HG02678 (cell line): Measurements from ENCODE around the gene ATP9B.

ENCODE experiments used
- ATAC-seq: cut with Tn5 transposase; IDR thresholded peaks from one replicate; pipeline ENCODE4 v1.9.1; 2021; ENCODE audit warnings: mild to moderate bottlenecking, moderate library complexity; ENCODE audit not compliant: unreplicated experiment

The ATP9B gene

DNA sequence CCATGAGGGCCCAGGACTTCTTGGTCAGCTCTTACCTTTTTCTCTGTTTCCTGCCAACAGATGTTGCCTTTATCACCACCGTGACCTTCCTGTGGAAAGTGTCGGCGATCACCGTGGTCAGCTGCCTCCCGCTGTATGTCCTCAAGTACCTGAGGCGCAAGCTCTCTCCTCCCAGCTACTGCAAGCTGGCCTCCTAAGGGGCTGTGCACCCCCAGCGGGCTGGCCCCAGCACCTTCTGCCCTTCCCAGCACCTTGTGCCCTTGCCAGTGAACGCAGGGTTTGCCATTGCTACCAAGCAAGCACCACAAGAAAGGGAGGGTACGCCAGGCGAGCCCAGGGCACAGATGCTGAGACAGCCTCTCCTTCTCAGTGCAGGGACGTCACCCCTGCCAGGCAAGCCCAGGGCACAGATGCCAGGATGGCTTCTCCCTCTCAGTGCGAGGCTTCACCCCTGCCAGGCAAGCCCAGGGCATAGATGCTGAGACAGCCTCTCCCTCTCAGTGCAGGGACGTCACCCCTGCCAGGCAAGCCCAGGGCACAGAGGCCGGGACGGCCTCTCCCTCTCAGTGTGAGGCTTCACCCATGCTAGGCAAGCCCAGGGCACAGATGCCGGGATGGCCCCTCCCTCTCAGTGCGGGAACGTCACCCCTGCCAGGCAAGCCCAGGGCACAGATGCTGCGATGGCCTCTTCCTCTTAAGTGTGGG lies 308.1 kb downstream of the ATP9B start:
- ATAC-seq = no peak

DNA sequence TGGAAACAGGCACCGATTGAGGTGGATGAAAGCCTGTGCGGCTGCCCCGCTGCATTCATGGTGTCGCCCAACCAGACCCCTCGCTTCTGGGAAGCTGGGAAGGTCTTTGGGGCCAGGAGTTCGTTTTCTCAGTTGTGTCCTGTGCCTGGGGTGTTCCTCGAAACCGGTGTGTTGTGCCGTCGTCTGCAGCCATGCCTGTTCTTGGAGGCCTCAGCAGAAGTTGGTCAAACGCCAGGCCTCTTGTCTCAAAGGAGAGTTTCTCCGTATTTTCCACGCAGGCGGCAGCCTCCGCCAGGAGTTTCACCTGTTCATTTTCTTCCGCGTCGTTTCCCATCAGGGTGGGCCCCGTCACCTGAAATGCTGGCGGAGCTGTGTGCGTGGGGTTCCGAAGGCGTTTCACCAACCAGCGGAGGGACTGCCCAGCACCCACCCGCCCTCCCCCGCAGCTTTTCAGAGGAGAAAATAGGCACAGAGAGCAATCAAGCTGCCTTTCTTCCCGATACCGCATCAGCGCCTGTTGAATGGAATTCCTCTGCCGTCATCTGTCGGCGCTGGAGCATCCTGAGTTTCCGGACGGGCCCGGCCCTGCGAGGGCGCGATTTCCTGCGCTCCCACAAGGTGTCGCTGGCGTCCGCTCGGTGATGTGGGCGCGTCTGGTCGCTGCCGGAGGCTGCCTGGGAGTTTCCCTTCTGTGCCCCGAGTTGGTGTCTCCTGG lies 309.5 kb downstream of the ATP9B start:
- ATAC-seq = peak; percentile 60

DNA sequence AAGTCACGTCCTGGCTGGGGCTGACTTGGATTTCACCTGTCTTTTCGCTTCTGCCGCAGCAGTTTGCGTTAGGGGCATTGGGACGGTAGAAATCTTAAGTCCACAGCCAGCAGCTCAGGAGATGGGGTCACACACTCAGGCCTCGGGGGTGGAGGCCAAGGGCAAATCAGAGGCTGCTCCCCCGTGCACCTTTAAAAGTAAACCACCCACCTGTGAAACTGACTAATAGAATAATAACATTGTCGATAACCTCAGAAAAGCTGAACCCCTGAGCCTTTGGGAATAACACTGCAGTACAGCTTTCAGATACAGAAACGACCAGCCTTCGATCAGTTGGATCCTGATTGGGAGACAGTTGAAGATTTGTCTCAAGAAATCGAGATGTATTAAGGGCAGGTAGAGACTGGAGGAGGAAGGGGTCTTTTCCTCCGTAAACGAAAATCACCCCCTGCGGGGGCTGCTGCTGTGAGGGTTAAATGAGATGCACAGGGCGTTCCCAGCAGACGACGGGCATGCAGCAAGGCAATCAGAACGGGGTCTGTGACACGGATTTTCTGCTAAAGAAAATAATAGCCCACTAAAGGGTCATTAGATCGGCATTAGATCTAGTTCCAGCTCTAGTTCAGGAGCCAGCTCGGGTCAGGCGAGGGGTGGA lies 310.2 kb downstream of the ATP9B start:
- ATAC-seq = no peak

DNA sequence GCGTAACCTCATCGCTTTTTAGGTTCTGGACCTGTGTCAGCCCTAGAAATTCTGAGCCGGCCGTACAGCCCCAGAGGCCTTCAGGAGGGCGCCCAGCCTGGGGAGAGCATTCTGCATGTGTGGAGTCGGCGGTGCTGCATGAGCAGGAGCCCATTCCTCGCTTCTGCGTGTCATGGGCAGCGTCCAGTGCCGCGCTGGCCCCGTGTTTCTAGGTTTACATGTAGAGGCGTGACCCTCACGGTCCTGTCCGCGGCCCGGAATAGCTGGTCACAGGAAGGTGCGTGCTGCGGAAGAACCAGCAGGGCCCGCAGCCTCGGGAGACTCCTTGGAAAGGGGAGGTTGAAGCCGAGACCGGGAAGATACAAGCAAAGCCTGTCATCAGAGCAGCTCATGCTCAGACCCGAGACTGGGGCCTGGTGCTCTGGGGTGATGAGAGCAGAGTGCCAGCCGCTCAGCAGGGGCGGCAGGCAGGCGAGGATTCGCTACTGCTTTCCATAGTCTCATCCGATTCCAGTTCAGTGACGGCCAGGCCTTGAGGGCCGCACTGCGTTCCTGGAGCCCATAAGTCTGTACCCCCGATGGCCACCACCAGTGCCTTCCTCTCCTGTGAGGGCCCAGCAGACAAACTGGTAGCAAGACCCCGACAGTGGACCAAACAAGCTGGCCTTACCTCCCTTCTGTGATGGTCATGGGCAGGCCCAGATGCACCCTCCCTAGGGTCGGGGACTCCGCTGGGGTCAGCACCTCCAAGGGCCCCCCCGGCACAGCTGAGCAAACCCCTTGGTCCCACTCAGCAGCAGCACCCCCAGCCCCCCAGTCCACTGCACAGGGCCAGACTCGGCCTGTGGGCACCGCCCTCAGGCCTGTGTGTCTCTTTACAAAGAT lies 311.0 kb downstream of the ATP9B start:
- ATAC-seq = no peak

DNA sequence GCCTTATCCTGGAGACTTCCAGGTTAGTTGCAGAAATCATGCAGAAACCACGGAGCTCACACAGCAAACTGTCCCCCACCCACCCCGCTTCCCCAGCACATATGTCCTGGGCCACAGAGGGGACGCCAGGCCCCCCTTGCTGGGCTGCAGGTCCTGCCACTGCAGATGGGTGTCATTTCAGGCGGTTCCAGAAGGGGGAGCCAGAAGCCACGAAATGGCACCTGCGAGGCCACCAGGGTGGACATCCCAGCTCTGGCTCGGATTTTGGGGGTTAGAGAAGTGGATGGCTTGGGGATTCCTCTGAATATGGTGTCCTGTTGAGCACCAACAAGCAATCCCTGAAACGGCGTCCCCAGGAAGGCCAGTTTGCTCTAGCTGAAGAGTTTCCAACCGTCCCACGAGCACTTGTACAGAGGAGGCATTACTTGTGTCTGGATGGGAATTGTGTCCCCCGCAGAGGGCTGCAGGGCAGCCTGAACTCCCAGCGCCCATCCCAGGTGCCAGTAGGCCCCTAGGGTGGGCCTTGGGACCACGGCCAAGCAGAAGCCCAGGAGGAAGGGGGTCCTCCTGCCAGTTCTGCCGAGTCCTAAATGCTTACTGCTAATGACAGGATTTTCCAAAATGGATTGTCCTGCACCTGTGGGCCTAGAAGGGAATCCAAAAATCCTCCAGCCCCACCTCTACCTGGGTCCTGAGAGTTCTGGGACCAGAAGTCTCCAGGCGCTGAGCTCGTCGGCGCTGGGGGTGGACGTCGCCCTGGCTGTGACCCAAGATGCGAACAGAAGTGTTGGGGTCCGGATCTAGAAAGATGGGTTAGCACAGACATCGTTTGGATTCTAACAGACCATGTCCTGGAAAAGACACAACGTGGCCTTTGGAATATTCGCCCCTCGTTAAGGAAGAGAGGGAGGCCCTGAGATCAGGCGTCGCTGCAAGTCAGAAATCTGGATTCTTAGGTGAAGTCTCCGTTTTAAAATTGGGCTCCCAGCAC lies 311.9 kb downstream of the ATP9B start:
- peak; percentile 46 for ATAC-seq

DNA sequence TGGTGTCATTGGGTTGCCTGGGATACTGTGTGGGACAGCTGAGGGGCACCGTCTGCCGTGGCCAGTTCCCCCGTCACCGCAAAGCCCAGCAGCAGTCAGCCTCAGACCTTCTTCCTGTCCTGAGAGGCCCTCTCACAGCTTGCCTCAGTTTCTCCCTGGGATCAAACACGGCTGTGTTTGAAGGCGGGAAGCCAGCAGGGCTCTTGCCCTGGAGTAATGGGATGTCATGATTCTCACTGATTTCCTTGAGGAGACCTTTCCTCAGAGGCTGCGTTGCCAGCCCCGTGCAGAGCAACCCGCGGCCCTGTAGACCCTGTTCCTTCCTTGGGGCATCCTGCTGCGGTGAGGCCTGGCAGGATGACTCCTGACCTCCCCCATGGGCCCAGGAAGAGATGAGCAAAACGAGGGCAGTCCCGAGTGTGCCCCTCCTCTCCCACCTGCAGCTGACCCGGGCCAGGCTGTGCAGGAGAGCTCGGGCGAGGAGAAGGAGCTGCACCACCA lies 312.7 kb downstream of the ATP9B start:
- ATAC-seq = no peak

DNA sequence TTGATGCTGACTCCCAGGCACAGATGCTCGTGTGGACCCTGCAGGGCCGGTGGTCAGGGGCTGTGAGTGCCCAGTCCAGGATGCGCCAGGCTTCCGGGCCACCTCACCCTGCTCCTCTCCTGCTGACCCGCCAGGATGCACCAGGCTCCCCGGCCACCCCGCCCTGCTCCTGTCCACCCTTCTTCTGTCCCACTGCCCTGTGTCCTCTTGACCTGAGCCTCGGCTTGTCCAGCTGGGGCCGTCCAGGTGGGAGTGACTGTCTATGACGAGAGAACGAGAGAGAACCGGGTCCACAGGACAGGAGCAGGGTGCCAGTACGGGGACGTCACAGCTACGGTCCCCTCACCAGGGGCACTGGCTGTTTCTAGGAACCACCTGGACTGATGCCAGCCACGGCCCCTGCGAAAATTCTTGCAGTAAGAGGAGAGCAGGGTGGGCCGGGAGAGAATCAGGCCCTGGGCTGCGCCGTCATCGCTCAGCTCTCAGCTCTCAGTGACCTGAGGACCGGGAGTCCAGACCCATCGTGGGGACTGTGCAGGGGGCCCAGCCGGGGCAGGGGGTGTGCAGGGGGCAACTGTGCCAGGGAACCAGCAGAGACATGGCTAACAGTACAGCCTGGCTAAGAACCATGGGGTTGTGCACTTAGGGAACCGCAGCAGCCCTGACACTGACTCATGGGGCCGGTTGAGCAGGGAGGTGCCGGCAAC lies 313.6 kb downstream of the ATP9B start:
- ATAC-seq = no peak

DNA sequence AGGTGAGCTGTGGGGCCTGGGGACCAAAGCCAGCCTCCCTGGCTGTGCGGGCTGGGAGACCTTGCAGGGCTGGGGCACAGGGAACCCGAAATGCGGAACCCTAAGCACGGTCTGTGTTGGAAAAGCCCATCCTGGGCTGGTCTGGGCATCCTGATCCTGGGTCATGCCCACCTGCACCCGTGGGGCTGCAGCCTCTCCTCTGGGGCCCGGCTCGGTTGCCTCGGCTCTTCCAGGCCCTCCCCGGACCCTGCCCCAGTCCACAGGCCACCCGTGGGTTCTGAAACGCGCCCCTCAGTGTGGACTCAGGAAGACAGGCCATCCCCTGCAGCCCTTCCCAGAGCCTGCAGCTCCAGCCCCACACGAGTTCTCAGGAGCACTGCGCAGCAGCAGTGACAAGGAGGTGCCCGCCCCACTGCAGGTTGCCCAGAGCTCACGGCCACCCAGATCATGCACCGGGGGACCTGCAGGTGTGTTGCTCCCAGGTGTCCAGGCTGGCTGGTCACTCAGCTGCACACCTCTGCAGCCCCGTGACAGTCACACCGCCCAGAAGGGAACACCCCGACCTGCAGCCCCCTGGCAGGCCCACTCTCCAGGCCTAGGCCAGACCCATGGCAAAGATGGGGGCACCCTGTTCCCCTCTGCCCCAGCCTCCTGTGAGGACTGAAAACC lies 314.3 kb downstream of the ATP9B start:
- ATAC-seq = no peak

DNA sequence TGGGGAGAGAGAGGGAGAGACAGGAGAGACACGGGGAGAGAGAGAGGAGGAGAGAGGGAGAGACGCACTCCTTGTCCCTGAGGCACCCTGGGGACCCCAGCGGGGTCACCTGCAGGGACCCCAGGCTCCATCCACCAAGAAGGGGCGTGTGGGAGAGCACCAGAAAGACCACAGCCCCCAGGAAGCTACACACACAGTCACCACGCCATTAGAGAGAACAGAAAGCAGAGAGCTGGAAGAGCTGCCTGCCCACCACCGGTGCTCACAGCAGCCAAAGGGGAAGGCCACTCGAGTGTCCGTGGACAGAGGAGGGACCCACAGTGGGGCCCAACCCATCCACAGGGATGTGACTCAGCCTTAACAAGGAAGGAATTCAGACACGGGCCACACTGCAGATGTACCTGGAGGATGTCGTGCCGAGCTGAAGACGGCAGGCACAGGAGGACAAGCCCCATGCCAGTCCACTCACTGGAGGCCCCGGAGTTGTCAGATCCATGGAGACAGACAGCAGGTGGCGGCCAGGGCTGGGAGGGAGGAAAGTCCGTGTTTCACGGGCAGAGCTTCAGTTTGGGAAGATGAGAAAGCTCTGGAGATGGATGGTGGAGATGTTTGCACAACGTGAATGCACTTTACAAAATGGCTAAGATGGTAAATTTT lies 315.1 kb downstream of the ATP9B start:
- ATAC-seq = no peak

DNA sequence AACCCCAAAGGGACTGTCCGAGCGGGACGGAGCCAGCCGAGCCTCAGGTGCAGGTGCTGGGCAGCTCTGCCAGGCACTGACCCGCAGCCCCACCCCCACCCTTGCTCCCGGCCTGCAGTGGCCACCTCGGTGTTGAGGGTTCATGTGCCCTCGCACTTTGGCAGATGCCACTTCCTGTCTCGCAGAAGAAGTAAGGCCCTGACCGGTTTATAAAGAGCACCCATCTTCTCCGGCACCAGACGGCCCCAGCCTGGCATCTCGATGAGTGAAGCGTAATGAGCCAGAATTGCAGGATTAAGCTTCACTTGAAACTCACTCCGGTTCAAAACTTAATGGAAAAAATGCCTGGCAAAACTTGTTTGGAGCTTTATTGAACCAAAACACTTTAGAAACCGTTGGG lies 315.6 kb downstream of the ATP9B start:
- ATAC-seq = no peak

DNA sequence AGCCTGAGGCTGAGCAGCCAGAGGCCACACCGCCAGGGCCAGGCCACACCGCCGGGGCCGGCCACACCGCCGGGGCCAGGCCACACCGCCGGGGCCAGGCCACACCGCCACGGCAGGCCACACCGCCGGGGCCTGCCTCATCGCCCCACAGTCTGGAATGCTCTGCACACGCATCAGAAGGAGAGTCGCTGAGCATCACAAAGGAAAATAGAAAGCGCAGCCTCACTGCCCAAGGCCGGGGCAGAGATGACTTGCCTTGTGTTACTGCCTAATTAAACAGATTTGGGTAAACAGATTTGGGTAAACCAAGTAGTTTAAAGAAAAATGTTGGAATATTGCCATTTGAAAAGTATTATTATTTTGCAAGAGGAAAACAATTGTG lies 316.1 kb downstream of the ATP9B start:
- ATAC-seq = no peak

DNA sequence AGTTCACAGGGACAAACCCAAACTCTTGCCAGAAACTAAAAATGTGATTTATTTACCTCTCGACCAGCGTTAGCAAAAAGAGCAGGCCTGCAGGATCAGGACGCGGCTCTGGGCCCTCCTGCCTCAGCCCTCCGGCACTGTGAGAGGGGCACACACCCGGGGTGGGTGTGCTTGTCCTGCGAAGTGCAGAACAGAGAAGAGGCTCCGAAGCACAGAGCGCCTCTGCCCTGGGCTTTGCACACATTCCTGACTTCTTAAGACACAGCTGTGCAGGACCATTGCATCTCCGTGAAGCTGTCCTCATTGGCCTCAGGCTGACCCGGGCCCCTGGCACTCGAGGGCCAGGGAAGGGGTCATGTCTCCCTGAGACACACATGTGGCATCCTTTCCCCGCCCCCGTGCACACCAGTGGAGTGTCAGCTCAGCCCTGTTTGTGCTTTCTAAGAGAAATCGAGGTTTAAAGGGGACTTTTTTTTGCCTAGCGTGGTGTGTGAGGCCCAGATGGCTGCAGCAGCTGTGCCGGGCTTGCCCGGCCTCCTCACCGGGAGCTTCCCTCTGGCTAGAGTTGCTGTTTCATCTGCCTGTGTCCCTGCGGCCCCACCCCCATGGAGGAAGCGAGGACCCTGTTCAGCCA lies 316.6 kb downstream of the ATP9B start:
- ATAC-seq = no peak

DNA sequence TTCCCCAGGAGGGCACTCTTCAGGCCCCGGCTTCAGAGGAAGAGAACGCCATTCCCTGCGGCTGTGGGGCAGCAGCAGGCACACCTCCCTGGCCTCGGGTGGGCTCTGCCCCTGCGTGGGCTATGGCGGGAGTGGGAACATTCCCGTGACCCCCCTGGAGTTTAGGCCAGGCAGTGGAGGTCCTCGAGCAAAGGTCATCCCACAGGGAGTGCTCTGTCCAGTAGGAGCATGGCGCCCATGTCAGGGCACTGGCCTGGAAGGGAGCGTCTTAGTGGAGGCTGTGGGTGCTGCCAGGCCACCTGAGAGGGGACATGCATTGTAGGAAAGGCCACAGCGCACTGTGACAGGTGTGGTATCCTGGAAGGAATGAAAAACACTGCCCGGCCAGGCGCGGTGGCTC lies 317.4 kb downstream of the ATP9B start:
- no peak for ATAC-seq

DNA sequence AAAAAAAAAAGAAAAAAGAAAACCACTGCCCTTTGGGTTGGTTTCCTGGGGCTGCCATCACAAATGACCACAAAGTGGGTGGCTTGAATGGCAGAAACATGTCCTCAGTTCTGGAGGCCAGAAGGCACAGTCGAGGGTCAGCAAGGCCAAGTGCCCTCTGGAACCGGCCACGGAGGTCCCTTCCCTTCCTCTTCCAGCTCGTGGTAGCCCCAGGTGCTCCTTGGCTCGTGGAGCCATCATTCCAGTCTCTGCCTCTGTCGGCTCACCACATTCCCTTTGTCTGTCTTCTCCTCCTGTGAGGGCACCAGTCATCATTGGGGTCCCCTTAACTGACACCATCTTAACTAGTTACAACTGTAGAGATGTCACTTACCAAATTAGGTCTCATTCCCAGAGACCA lies 318.0 kb downstream of the ATP9B start:
- ATAC-seq = no peak

DNA sequence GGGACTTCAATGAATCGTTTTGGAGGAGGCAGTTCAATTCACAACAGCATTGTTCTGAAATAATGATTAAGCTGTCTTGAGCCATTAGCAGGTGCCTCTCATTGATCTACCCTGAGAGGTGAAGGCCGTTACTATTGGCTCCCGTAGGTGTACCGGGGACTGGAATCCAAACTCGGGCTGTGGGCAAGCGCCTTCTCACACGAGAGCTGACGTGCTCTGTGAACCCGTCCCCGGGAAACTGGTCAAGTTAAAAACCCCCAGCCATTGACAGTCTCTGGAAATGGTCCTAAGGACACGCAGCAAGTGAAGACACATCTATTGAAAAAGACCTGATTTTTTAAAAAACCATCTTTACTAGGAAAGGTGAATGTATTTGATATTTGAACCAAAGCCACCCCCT lies 318.4 kb downstream of the ATP9B start:
- no peak for ATAC-seq

DNA sequence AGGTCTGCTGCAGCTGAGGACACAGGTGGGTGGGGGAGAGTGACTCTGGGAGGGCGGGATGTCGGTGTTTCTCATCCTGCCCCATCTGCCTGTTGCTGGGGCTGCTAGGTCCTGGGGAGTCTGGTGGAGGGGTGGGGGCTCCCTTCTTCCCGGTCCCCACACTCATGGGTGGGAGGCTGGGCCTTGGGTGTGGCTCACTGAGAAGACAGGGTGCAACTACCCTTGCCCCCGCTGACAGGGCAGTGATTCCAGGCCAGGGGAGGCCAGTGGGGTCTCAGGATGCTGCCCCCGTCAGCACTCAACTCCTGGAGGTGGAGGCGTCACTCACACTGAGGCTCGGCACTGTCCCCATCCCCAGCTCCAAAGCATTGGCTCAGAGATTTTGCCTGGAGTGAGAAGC lies 318.8 kb downstream of the ATP9B start:
- no peak for ATAC-seq

DNA sequence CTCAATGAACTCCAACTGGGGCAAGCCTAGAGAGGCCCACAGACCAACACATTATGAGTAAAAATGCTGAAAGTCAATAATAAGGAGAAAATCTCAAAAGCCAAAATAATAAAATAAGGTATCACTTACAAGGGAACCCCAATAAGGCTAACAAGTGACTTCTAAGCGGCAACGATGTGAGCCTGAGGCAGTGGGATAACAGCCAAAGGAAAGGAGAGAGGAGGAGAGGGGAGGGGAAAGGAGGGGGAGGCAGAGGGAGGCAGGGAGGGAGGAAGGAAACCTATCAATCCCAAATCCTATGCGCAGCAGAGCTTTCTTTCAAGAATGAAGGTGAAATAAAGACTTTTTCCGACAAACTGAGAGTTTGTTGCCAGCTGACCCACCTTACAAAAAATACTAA lies 320.5 kb downstream of the ATP9B start:
- ATAC-seq = no peak

DNA sequence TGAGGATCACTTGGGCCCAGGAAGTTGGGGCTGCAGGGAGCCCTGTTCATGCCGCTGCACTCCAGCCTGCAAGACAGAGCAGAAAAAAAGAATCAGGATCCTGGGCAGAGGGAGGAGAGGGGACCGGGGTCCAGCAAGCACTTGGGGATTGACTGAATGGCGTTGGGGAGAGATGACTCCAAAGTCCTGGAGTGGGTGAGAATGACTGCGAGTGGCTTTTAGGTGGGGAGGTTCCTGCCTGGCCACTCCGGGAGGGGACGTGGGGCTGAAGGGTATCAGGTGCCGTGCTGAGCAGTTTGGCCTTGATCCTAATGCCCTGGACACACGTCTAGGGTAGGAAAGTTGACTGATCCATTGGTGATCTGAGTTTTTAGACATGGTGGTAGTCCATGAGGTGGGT lies 323.0 kb downstream of the ATP9B start:
- ATAC-seq = no peak
